T-helper 1 cell treated with Interleukin-12 subunit alpha and Interleukin-12 subunit beta and Interleukin-4 antibody, amounts not matched to agents 30 μg/mL and 1 μg/mL, for 36 hours (primary cell): Measurements from ENCODE around the gene SENP5.
A peak's percentile ranks its signal among the peaks of the same experiment; 100 is the strongest.

Source experiments
- H3K27ac Mint-ChIP-seq: one replicate; pipeline ENCODE4 v1.8.0; 2021; ENCODE audit warnings: mild to moderate bottlenecking, mixed read lengths
- H3K27me3 Mint-ChIP-seq: one replicate; pipeline ENCODE4 v1.8.0; 2021; ENCODE audit warnings: low read depth, mixed read lengths
- H3K36me3 Mint-ChIP-seq: one replicate; pipeline ENCODE4 v1.8.0; 2021; ENCODE audit warnings: low read depth, mixed read lengths
- H3K4me1 Mint-ChIP-seq: one replicate; pipeline ENCODE4 v1.8.0; 2021; ENCODE audit warnings: low read depth, mixed read lengths
- H3K4me3 Mint-ChIP-seq: one replicate; pipeline ENCODE4 v1.8.0; 2021; ENCODE audit warnings: mild to moderate bottlenecking, moderate library complexity, mixed read lengths
- H3K9me3 Mint-ChIP-seq: one replicate; pipeline ENCODE4 v1.8.0; 2021; ENCODE audit warnings: mixed read lengths

Gene SENP5

GRCh38 chr3:196915375-196915774 is 47.7 kb downstream of the SENP5 start:
- H3K4me1 Mint-ChIP-seq, result no peaks in the 10 kb centered on the region
- no peak overlapping the region for H3K4me3 Mint-ChIP-seq
- H3K27me3 Mint-ChIP-seq, result no peaks in the 10 kb centered on the region
- no peak overlapping the region for H3K27ac Mint-ChIP-seq
- H3K36me3 Mint-ChIP-seq, result peaks cover 35% of the 10 kb centered on the region
- no peaks in the 10 kb centered on the region for H3K9me3 Mint-ChIP-seq

GRCh38 chr3:196916221-196916620 is 48.5 kb downstream of the SENP5 start:
- Mint-ChIP-seq H3K36me3 (peaks cover 31% of the 10 kb centered on the region), H3K9me3 (no peaks in the 10 kb centered on the region), H3K27me3 (no peaks in the 10 kb centered on the region), H3K27ac (no peak overlapping the region), H3K4me1 (no peaks in the 10 kb centered on the region), H3K4me3 (no peak overlapping the region)

- Mint-ChIP-seq H3K27ac (no peak overlapping the region), H3K9me3 (no peaks in the 10 kb centered on the region), H3K4me1 (no peaks in the 10 kb centered on the region), H3K27me3 (no peaks in the 10 kb centered on the region), H3K4me3 (no peak overlapping the region), H3K36me3 (peaks cover 31% of the 10 kb centered on the region)
Observed at GRCh38 chr3:196916995-196917394, 49.3 kb downstream of the SENP5 start.

- H3K36me3 Mint-ChIP-seq, result peaks cover 32% of the 10 kb centered on the region
- no peaks in the 10 kb centered on the region for H3K9me3 Mint-ChIP-seq
- no peaks in the 10 kb centered on the region for H3K27me3 Mint-ChIP-seq
- H3K4me1 Mint-ChIP-seq, result no peaks in the 10 kb centered on the region
- H3K27ac Mint-ChIP-seq, result no peak overlapping the region
- no peak overlapping the region for H3K4me3 Mint-ChIP-seq
Observed at GRCh38 chr3:196918968-196919367, 51.2 kb downstream of the SENP5 start.

GRCh38 chr3:196920733-196921132 is 53.0 kb downstream of the SENP5 start:
- no peaks in the 10 kb centered on the region for H3K27me3 Mint-ChIP-seq
- H3K36me3 Mint-ChIP-seq, result peaks cover 21% of the 10 kb centered on the region
- no peaks in the 10 kb centered on the region for H3K4me1 Mint-ChIP-seq
- no peak overlapping the region for H3K4me3 Mint-ChIP-seq
- no peak overlapping the region for H3K27ac Mint-ChIP-seq
- H3K9me3 Mint-ChIP-seq, result no peaks in the 10 kb centered on the region

GRCh38 chr3:196927571-196928453 is 60.1 kb downstream of the SENP5 start:
- no peaks in the 10 kb centered on the region for H3K9me3 Mint-ChIP-seq
- no peak overlapping the region for H3K27ac Mint-ChIP-seq
- H3K27me3 Mint-ChIP-seq, result no peaks in the 10 kb centered on the region
- H3K36me3 Mint-ChIP-seq, result peaks cover 27% of the 10 kb centered on the region
- no peak overlapping the region for H3K4me3 Mint-ChIP-seq
- H3K4me1 Mint-ChIP-seq, result no peaks in the 10 kb centered on the region

- no peak overlapping the region for H3K27ac Mint-ChIP-seq
- no peaks in the 10 kb centered on the region for H3K27me3 Mint-ChIP-seq
- H3K9me3 Mint-ChIP-seq, result no peaks in the 10 kb centered on the region
- H3K4me3 Mint-ChIP-seq, result no peak overlapping the region
- H3K36me3 Mint-ChIP-seq, result peaks cover 39% of the 10 kb centered on the region
- H3K4me1 Mint-ChIP-seq, result peaks cover 2% of the 10 kb centered on the region
Observed at GRCh38 chr3:196931157-196931556, 63.4 kb downstream of the SENP5 start.

GRCh38 chr3:196931828-196932587 is 64.3 kb downstream of the SENP5 start:
- H3K9me3 Mint-ChIP-seq, result no peaks in the 10 kb centered on the region
- H3K36me3 Mint-ChIP-seq, result peaks cover 45% of the 10 kb centered on the region
- H3K27ac Mint-ChIP-seq, result no peak overlapping the region

GRCh38 chr3:196932600-196932999 is 64.9 kb downstream of the SENP5 start:
- H3K27ac Mint-ChIP-seq, result no peak overlapping the region
- no peaks in the 10 kb centered on the region for H3K27me3 Mint-ChIP-seq
- H3K36me3 Mint-ChIP-seq, result peaks cover 51% of the 10 kb centered on the region
- no peak overlapping the region for H3K4me3 Mint-ChIP-seq
- H3K4me1 Mint-ChIP-seq, result peaks cover 4% of the 10 kb centered on the region
- H3K9me3 Mint-ChIP-seq, result no peaks in the 10 kb centered on the region

More at GRCh38 chr3:196931828-196932587, 64.3 kb downstream of the SENP5 start:
- no peaks in the 10 kb centered on the region for H3K27me3 Mint-ChIP-seq
- no peak overlapping the region for H3K4me3 Mint-ChIP-seq
- H3K4me1 Mint-ChIP-seq, result peaks cover 2% of the 10 kb centered on the region

- Mint-ChIP-seq H3K4me3 (no peak overlapping the region), H3K9me3 (no peaks in the 10 kb centered on the region), H3K27ac (no peak overlapping the region), H3K4me1 (peaks cover 24% of the 10 kb centered on the region), H3K36me3 (peaks cover 57% of the 10 kb centered on the region), H3K27me3 (no peaks in the 10 kb centered on the region)
Observed at GRCh38 chr3:196936288-196936687, 68.6 kb downstream of the SENP5 start.

- Mint-ChIP-seq H3K4me3 (no peak overlapping the region), H3K27ac (no peak overlapping the region), H3K36me3 (peaks cover 51% of the 10 kb centered on the region), H3K9me3 (no peaks in the 10 kb centered on the region), H3K4me1 (peaks cover 33% of the 10 kb centered on the region), H3K27me3 (no peaks in the 10 kb centered on the region)
Observed at GRCh38 chr3:196938124-196938523, 70.4 kb downstream of the SENP5 start.

- Mint-ChIP-seq H3K27me3 (no peaks in the 10 kb centered on the region), H3K36me3 (peaks cover 48% of the 10 kb centered on the region), H3K9me3 (no peaks in the 10 kb centered on the region), H3K27ac (no peak overlapping the region), H3K4me3 (no peak overlapping the region), H3K4me1 (peaks cover 37% of the 10 kb centered on the region)
Observed at GRCh38 chr3:196938576-196938975, 70.9 kb downstream of the SENP5 start.

GRCh38 chr3:196941729-196942225 is 74.1 kb downstream of the SENP5 start:
- Mint-ChIP-seq H3K27ac (peak overlapping the region; percentile 98), H3K4me1 (peaks cover 45% of the 10 kb centered on the region), H3K27me3 (no peaks in the 10 kb centered on the region), H3K4me3 (peak overlapping the region; percentile 96), H3K36me3 (peaks cover 33% of the 10 kb centered on the region), H3K9me3 (no peaks in the 10 kb centered on the region)

GRCh38 chr3:196942226-196942914 is 74.7 kb downstream of the SENP5 start, which contains the start of gene NCBP2:
Gene NCBP2 (minus strand): TSS chr3:196942528. CDS start chr3:196942503, 25 bp downstream.
- peak within 1 kb of the TSS; percentile 96 for H3K4me3 Mint-ChIP-seq
- peaks cover 45% of the 10 kb centered on the region for H3K4me1 Mint-ChIP-seq
- H3K27ac Mint-ChIP-seq, result peak within 1 kb of the TSS; percentile 98
- peaks cover 27% of the 10 kb centered on the region for H3K36me3 Mint-ChIP-seq
- H3K9me3 Mint-ChIP-seq, result no peaks in the 10 kb centered on the region
- no peaks in the 10 kb centered on the region for H3K27me3 Mint-ChIP-seq
